PC-9 (cell line): ENCODE data around the gene LMOD1. TPM values are rescaled to one million over a fixed set of nuclear protein-coding genes. Genes with fewer than 3 reads are reported as not detected.

Experiments used
- Bru-seq: library from RNA; stranded (reverse); fragments of 400-500 nt; gene quantifications from one replicate; lab custom pipeline; 2021; lab: Mats Ljungman, UMichigan
- BruChase-seq, 2 experiments: library from RNA; stranded (reverse); fragments of 400-500 nt; gene quantifications; one replicate each; lab custom pipeline; 2021; lab: Mats Ljungman, UMichigan
- BruUV-seq: library from RNA; stranded (reverse); fragments of 400-500 nt; replicated peaks from 2 replicates; lab custom pipeline; 2021; lab: Mats Ljungman, UMichigan
- CTCF ChIA-PET: fragments of 300-600 bp; sonication (Branson Sonifier 250); formaldehyde crosslinking; loops from one replicate; lab custom pipeline; 2022; ENCODE audit warnings: antibody characterized with exemption; lab: Charles Lee
- POLR2A ChIA-PET: fragments of 300-600 bp; sonication (Branson Sonifier 250); formaldehyde crosslinking; loops from one replicate; lab custom pipeline; 2022; ENCODE audit warnings: antibody characterized with exemption; ENCODE audit not compliant: unreplicated experiment; lab: Charles Lee
- DNase-seq, 2 experiments: peaks; one replicate each; pipeline versions ENCODE4 v3.0.0 to v3.0.0-alpha.2; 2015 to 2022; ENCODE audit warnings: mixed read lengths in 1 of 2
- H2AFZ ChIP-seq: fragments of 200-600 bp; sonication (generic); 2 replicates; pipeline ENCODE4 v1.8.1; 2017; ENCODE audit warnings: antibody characterized with exemption
- H3F3A ChIP-seq: fragments of 200-600 bp; sonication (generic); 2 replicates; pipeline ENCODE4 v1.8.1; 2017; ENCODE audit warnings: antibody characterized with exemption, mild to moderate bottlenecking, low read depth; ENCODE audit not compliant: insufficient read depth
- H3K27ac ChIP-seq: fragments of 200-600 bp; sonication (generic); 2 replicates; pipeline ENCODE4 v1.6.1; 2016; ENCODE audit warnings: mixed run types
- H3K27me3 ChIP-seq: fragments of 200-600 bp; sonication (generic); 2 replicates; pipeline ENCODE4 v1.6.1; 2016; ENCODE audit warnings: low read depth, mixed run types; ENCODE audit not compliant: insufficient read depth
- H3K36me3 ChIP-seq: fragments of 200-600 bp; sonication (generic); 2 replicates; pipeline ENCODE4 v1.6.1; 2016; ENCODE audit warnings: low read depth, mixed run types
- H3K4me1 ChIP-seq: fragments of 200-600 bp; sonication (generic); replicated peaks from 2 replicates; pipeline ENCODE4 v1.6.1; 2016; ENCODE audit warnings: mixed run types; ENCODE audit not compliant: insufficient read depth
- H3K4me2 ChIP-seq: fragments of 200-600 bp; sonication (generic); 2 replicates; pipeline ENCODE4 v1.6.1; 2017; ENCODE audit warnings: mixed run types
- H3K4me3 ChIP-seq: fragments of 200-600 bp; sonication (generic); 2 replicates; pipeline ENCODE4 v1.6.1; 2016; ENCODE audit warnings: mixed run types
- H3K79me2 ChIP-seq: fragments of 200-600 bp; sonication (generic); 2 replicates; pipeline ENCODE4 v1.6.1; 2017; ENCODE audit warnings: low read depth, mixed run types
- H3K9me2 ChIP-seq: fragments of 200-600 bp; sonication (generic); 2 replicates; pipeline ENCODE4 v1.8.1; 2017; ENCODE audit warnings: mild to moderate bottlenecking; ENCODE audit not compliant: insufficient read depth
- H3K9me3 ChIP-seq: fragments of 200-600 bp; sonication (generic); 2 replicates; pipeline ENCODE4 v1.8.1; 2016; ENCODE audit warnings: low read depth; ENCODE audit not compliant: insufficient read depth
- H4K20me1 ChIP-seq: fragments of 200-600 bp; sonication (generic); 2 replicates; pipeline ENCODE4 v1.8.1; 2017; ENCODE audit not compliant: insufficient read depth
- CTCF ChIP-seq: fragments of 200-600 bp; sonication (generic); conservative IDR thresholded peaks from 2 replicates; pipeline ENCODE4 v1.6.1; 2017; ENCODE audit warnings: mixed run types, antibody characterized with exemption, mild to moderate bottlenecking, moderate library complexity
- EZH2 ChIP-seq: fragments of 200-600 bp; sonication (generic); IDR thresholded peaks from 2 replicates; pipeline ENCODE4 v1.8.0; 2017; ENCODE audit warnings: antibody characterized with exemption, low read depth
- intact Hi-C: fragments of 100-400 bp; cut with micrococcal nuclease; formaldehyde crosslinking; loops from one replicate; pipeline ENCODE4 v1.10.0; 2022; ENCODE audit not compliant: unreplicated experiment
- long read RNA-seq: library from polyadenylated mRNA; stranded (forward); transcript quantifications from one replicate; pipeline ENCODE4 v2.0.0, GENCODE V29; 2022
- total RNA-seq: library from RNA; stranded (reverse); gene quantifications from 2 replicates; pipeline ENCODE4 v1.2.3, GENCODE V29; 2021

Gene LMOD1
- total RNA-seq (0.53 and 0.74 TPM in 2 replicates), Bru-seq, nascent RNA (percentile 17 among the genes with signal in this experiment), BruChase-seq, experiment 1, labeled RNA remaining after a 2-hour chase (percentile 29 among the genes with signal in this experiment), BruChase-seq, experiment 2, labeled RNA remaining after a 6-hour chase (percentile 20 among the genes with signal in this experiment)
- long read RNA-seq, partial matches to known transcripts: 0 of 2 reads
- long read RNA-seq, other reads (novel, unspliced or antisense): 1 of 2 reads

GRCh38 chr1:201946224-201946908, at the start of gene LMOD1:
TSS of gene LMOD1 (minus strand) at chr1:201946548. CDS start at chr1:201946340, 208 bp downstream.
- Histone ChIP-seq H2AFZ (0 out of 2 replicates have a peak within 1 kb of the TSS, but pooled peaks have one; percentile 16), H3K27me3 (peaks cover 26% of the 10 kb centered on the region), H3K79me2 (no peaks in the 10 kb centered on the region), H3K36me3 (no peaks in the 10 kb centered on the region), H3F3A (no peaks in the 10 kb centered on the region), H4K20me1 (no peaks in the 10 kb centered on the region), H3K9me2 (no peaks in the 10 kb centered on the region), H3K4me3 (no peak within 1 kb of the TSS), H3K27ac (no peak within 1 kb of the TSS), H3K9me3 (no peaks in the 10 kb centered on the region), H3K4me2 (peak within 1 kb of the TSS; percentile 32), H3K4me1 (peaks cover 14% of the 10 kb centered on the region)
- CTCF ChIA-PET: interaction anchor here (0.6 kb wide), 2 partner anchors 434 to 1573 kb away, joined by 3 to 8 read pairs; no protein-coding TSS in a partner anchor
- TF ChIP-seq CTCF (no peak), EZH2 (no peak)
- no TSS peak for BruUV-seq
- intact Hi-C loops: loop anchor here (2.0 kb wide), 1 partner anchor 30 kb away; no protein-coding TSS in a partner anchor
- DNase-seq: peak in 1 of 2 experiments; percentile 79
- POLR2A ChIA-PET: interaction anchor here (0.6 to 0.7 kb wide), 3 partner anchors 15 to 1152 kb away, joined by 3 read pairs; no protein-coding TSS in a partner anchor

GRCh38 chr1:201990427-201990826, 44.1 kb upstream of the LMOD1 start:
- Histone ChIP-seq H3K36me3 (peaks cover 8% of the 10 kb centered on the region; the same call in 1 of the 2 replicates), H4K20me1 (no peaks in the 10 kb centered on the region), H3K79me2 (peaks cover 17% of the 10 kb centered on the region), H2AFZ (no peak overlapping the region), H3F3A (peaks cover 9% of the 10 kb centered on the region; the same call in 1 of the 2 replicates), H3K9me3 (no peaks in the 10 kb centered on the region), H3K27me3 (no peaks in the 10 kb centered on the region), H3K27ac (no peak overlapping the region), H3K4me1 (no peaks in the 10 kb centered on the region), H3K4me2 (no peak overlapping the region), H3K4me3 (no peak overlapping the region), H3K9me2 (no peaks in the 10 kb centered on the region)
- CTCF ChIA-PET: no interaction called here
- no TSS peak for BruUV-seq
- no peak for TF ChIP-seq CTCF
- TF ChIP-seq EZH2: no peak
- intact Hi-C loops: no loop called here
- DNase-seq: no peak
- POLR2A ChIA-PET: no interaction called here

- intact Hi-C loops: no loop called here
Observed at GRCh38 chr1:201989354-201990128, 43.2 kb upstream of the LMOD1 start.

More at GRCh38 chr1:201989354-201990128, 43.2 kb upstream of the LMOD1 start:
- BruUV-seq: no TSS peak
- no peak overlapping the region for H3K27ac ChIP-seq
- peaks cover 26% of the 10 kb centered on the region for H3K79me2 ChIP-seq
- no peak overlapping the region for H3K4me3 ChIP-seq
- no peaks in the 10 kb centered on the region for H4K20me1 ChIP-seq
- CTCF ChIA-PET: no interaction called here
- H3K27me3 ChIP-seq: no peaks in the 10 kb centered on the region
- no peak overlapping the region for H2AFZ ChIP-seq
- peaks cover 9% of the 10 kb centered on the region; the same call in 1 of the 2 replicates for H3F3A ChIP-seq
- no peaks in the 10 kb centered on the region for H3K9me2 ChIP-seq
- H3K36me3 ChIP-seq: peaks cover 8% of the 10 kb centered on the region; the same call in 1 of the 2 replicates
- POLR2A ChIA-PET: no interaction called here
- no peak for TF ChIP-seq EZH2
- H3K9me3 ChIP-seq: no peaks in the 10 kb centered on the region
- no peak overlapping the region for H3K4me2 ChIP-seq
- no peak for DNase-seq
- H3K4me1 ChIP-seq: peaks cover under 1% of the 10 kb centered on the region
